Kidney glomerular epithelial cell (primary cell): Measurements from ENCODE around the gene LSM11.

Experiments used
- DNase-seq: peaks from one replicate; lab custom pipeline; 2025; lab: John Stamatoyannopoulos, UW

The LSM11 gene

GRCh38 chr5:157772127-157772526, 28.6 kb downstream of the LSM11 start:
- no peak for DNase-seq

- DNase-seq: peak; percentile 63
Measured at GRCh38 chr5:157778121-157778805, 34.8 kb downstream of the LSM11 start.

- no peak for DNase-seq
Measured at GRCh38 chr5:157779221-157779620, 35.7 kb downstream of the LSM11 start.

GRCh38 chr5:157785801-157786200, 42.3 kb downstream of the LSM11 start:
- no peak for DNase-seq

GRCh38 chr5:157793301-157793700, 49.8 kb downstream of the LSM11 start:
- DNase-seq: no peak

GRCh38 chr5:157799578-157799977, 56.1 kb downstream of the LSM11 start:
- DNase-seq: no peak

- DNase-seq: no peak
Measured at GRCh38 chr5:157800137-157800536, 56.6 kb downstream of the LSM11 start.

- no peak for DNase-seq
Measured at GRCh38 chr5:157802736-157803135, 59.2 kb downstream of the LSM11 start.

GRCh38 chr5:157808043-157808442, 64.5 kb downstream of the LSM11 start:
- no peak for DNase-seq
